GM18508 (cell line): ENCODE data around the gene TOGARAM1.
"Not testable (repeated sequence)": the region's sequence is repeated elsewhere in the genome, so short reads cannot be mapped to it uniquely, and the experiment has no call there.

Source experiments
- ATAC-seq: cut with Tn5 transposase; IDR thresholded peaks from one replicate; pipeline ENCODE4 v1.9.1; 2021; ENCODE audit warnings: moderate number of reproducible peaks; ENCODE audit not compliant: insufficient read depth, unreplicated experiment

Gene TOGARAM1

GRCh38 chr14:45081096-45081495 is 119.1 kb downstream of the TOGARAM1 start:
- not testable (repeated sequence) for ATAC-seq

- ATAC-seq, result no peak
These were observed 120.4 kb downstream of the TOGARAM1 start for GRCh38 chr14:45082420-45082819.

GRCh38 chr14:45083617-45083975 is 121.6 kb downstream of the TOGARAM1 start:
- ATAC-seq, result peak; percentile 5

GRCh38 chr14:45083976-45084722 is 122.2 kb downstream of the TOGARAM1 start, which contains the start of gene PRPF39:
PRPF39 (plus strand) TSS chr14:45084116; CDS start chr14:45095240, 11,124 bp downstream.
- ATAC-seq, result peak; percentile 85

GRCh38 chr14:45084946-45085346 is 123.0 kb downstream of the TOGARAM1 start:
- no peak for ATAC-seq

- ATAC-seq, result peak; percentile 56
These were observed 127.8 kb downstream of the TOGARAM1 start for GRCh38 chr14:45089813-45090212.

- no peak for ATAC-seq
These were observed 129.7 kb downstream of the TOGARAM1 start for GRCh38 chr14:45091710-45092109.

- ATAC-seq, result no peak
These were observed 132.3 kb downstream of the TOGARAM1 start for GRCh38 chr14:45094275-45094674.

- no peak for ATAC-seq
These were observed 133.2 kb downstream of the TOGARAM1 start for GRCh38 chr14:45095143-45095542.

- no peak for ATAC-seq
These were observed 134.2 kb downstream of the TOGARAM1 start for GRCh38 chr14:45096218-45096617.

GRCh38 chr14:45103806-45104205 is 141.8 kb downstream of the TOGARAM1 start:
- no peak for ATAC-seq

- no peak for ATAC-seq
These were observed 142.6 kb downstream of the TOGARAM1 start for GRCh38 chr14:45104561-45104960.

- no peak for ATAC-seq
These were observed 151.1 kb downstream of the TOGARAM1 start for GRCh38 chr14:45112896-45113781.

GRCh38 chr14:45114327-45114726 is 152.3 kb downstream of the TOGARAM1 start:
- ATAC-seq, result no peak

GRCh38 chr14:45118594-45118993 is 156.6 kb downstream of the TOGARAM1 start:
- no peak for ATAC-seq

GRCh38 chr14:45120096-45120495 is 158.1 kb downstream of the TOGARAM1 start:
- ATAC-seq, result no peak

- no peak for ATAC-seq
These were observed 161.3 kb downstream of the TOGARAM1 start for GRCh38 chr14:45123271-45123670.
